Glomerular visceral epithelial cell (primary cell): ENCODE data around the gene CHSY1.
A peak's percentile ranks its signal among the peaks of the same experiment; 100 is the strongest.

Source experiments
- DNase-seq: peaks from one replicate; pipeline ENCODE4 v3.0.0-alpha.2; 2016; ENCODE audit errors: extremely low spot score

Gene CHSY1

GRCh38 chr15:101151288-101151687 is 100.6 kb downstream of the CHSY1 start:
- peak; percentile 26 for DNase-seq

- no peak for DNase-seq
Observed at GRCh38 chr15:101150723-101151040, 101.2 kb downstream of the CHSY1 start.

GRCh38 chr15:101149864-101150722 is 101.8 kb downstream of the CHSY1 start:
- no peak for DNase-seq

DNA sequence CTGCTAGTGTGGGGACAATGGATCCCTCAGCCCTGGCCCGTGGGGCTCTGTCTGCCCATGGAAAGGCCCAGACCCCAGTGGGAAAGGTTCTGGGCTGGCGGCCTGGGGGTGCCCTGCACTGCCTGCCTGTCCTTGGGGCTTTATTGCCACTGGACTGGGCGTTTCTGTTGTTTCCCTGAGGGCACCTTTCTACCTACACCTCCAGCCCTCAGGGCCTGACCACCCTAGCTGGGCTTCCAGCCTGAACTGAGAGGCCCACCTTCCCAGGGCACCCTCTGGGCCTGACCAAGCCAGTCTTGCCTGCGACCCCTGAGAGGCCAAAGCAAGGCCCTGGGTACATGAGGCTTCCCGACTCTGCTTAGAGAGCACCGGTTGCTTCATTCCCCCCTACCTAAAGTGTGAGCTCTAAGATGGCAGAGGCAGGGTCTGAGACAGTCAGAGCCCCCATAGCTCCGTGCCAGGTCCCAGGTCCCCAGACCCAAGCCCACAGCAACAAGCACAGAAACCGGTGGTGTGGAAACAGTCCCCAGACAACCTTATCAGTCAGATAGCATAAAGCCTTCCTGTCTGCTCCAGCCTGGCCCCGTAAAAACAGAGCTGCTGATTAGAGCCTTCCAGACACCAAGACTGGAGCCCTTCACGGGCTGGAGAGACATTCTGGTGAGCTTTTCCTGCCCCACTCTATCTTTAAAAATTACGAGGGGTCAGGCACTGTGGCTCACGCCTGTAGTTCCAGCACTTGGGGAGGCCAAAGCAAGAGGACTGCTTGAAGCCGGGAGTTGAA is 102.8 kb downstream of the CHSY1 start:
- DNase-seq = no peak

GRCh38 chr15:101148166-101148880 is 103.5 kb downstream of the CHSY1 start:
- DNase-seq = no peak

DNA sequence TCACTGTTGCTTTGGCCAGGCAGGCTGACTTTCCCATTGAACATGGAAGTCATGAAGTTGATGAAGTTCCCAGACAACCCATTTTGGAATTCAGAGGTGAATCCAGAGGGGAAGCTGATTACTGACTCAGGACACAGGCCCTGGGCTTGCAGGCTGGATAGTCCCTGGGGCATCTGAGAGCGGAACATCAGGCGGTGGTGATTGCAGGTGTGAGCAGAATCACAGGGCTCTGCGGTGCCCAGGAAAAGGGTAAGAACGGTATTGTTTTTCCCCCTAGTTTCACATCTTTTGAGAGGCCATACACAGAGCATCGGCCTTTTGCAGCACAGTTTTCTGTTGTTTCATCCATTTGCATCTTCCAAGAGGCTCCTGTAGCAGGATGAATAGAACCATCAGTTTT is 104.7 kb downstream of the CHSY1 start:
- DNase-seq = no peak

GRCh38 chr15:101146118-101146702 is 105.6 kb downstream of the CHSY1 start:
- no peak for DNase-seq

- DNase-seq = no peak
Observed at GRCh38 chr15:101145362-101145761, 106.5 kb downstream of the CHSY1 start.

DNA sequence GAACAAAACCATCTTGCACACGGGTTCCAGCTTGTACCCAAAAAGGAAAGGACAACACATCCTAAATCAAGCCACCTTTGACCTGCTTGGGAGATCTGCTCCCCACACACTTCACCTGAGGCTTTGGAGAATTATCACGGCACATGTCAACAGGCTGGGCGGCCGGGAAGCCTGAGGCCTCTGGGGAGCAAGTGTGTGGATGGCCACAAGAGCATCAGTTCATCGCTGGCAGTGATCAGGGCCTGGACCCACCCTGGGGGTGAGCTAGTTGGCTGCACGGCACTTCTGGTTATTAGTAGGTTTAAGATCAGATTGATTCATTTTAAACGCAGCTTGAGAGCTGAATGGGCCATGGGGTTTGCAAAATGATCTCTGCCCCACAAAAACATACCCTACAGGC is 108.5 kb downstream of the CHSY1 start:
- no peak for DNase-seq

DNA sequence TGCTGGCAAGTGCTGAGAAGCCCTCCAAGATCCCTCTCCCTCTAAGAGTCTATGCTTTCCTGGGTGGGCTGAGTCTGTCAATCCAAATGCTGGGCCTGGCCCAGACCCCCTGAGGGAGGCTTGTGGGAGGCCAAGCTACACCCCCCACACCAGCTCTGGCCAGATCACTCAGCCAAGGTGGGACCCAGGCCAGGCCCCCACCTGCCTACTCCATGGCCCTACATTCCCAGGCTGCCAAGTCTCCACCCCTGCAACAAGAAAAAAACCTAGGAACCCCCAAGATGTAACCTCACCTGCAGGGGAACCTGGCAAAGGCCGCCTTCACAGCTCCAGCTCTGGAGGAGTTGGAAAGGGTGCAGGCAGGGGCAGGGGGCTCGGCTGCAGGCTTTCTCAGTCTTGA is 109.1 kb downstream of the CHSY1 start:
- DNase-seq = no peak

DNA sequence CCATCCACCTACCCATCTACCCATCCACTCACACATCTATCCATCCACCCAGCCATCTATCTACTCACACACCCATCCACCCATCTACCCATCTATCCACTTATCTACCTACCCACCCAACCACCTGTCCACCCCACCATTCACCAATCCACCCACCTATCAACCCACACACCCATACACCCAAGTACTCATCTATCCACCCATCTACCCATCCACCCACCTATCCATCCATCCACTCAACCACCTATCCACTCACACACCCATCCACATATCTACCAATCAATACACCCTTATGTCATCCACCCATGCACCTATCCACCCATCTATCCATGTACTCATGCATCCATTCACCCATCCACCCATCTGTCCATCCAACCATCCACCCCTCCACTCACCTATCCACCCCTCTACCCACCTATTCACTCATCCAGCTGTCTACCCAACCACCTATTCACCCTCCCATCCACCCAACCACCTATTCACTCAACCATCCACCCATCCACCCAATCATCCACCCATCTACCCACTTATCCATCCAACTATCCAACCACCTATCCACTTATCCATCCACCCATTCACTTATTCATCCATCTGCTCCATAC is 109.8 kb downstream of the CHSY1 start:
- DNase-seq = no peak

DNA sequence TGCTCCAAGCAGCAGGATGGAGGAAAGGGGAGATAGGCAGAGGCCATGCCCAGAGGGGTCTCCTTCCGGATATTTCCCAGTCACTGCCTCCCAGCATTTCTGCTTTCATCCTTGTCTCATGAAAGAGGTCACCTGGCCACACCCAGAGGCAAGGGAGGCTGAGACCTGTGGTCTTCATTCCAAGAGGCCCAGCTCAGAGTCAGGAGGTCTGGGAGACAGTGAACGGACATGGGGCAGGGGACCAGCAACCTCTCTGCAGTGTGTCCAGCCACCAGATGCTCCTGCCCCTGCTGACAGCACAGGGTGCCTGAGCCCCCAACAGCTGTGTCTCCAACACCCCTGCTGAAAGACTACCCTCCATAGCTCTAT is 111.2 kb downstream of the CHSY1 start:
- no peak for DNase-seq

DNA sequence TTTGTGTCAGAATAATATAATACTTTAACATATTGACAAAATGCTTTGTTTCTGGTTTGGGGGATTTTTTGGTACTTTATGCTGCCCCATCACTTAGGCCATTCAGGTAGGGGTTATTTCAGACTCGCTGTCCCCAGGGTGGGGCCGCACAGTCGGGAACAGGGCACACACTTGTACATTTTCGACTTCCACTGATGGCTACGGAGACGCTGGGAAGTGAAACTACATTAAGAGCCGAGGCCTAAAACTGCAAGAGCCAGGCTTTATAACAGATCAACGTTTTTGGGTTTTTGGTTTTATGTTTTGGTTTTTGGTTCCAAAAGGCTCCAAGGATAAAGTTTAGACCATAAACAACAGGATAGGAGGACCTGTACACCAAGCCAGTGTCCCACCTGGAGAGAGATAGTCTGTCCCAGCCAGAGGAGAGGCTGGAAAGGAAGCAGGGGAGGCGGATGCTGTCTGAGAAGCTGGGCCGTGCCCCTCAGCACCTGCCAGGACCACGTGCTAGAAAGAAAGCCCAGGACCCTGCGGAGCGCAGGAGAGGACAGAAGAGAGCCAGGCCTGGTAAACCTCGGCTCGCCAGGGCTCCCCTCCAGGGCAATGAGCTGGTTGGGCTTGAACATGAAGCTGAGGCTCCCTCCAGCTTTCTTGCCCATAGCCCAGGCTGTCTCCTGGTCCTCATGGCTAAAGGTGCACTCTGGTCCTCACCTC is 111.7 kb downstream of the CHSY1 start:
- no peak for DNase-seq

GRCh38 chr15:101138913-101139880 is 112.7 kb downstream of the CHSY1 start:
- DNase-seq = peak; percentile 62

GRCh38 chr15:101138086-101138660 is 113.7 kb downstream of the CHSY1 start:
- no peak for DNase-seq

DNA sequence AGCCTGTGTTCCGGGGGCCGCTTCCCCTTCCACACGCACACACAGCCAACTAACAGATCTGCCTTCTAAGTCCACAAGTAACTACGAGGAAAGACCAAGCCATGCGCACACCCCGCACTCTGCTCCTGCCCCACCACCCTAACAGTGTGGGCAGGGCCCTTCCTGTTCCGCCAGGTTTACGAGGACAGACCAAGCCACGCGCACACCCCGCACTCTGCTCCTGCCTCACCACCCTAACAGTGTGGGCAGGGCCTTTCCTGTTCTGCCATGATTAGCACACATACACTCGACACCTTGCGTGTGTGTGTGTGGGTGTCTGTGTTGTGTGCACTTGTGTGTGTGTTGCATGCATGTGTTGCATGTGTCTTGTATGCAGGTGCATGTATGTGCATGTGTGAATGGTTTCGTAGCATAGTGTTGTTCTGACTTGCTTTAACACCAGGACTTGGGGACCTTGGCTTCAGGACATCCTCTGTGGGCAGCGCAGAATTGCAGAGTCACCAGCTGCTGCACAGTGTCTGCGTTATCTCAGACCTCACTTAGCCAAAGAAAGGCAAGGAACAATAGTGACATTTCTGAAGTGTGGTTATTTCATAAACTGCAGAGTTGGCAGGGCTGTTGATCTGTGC is 114.4 kb downstream of the CHSY1 start:
- DNase-seq = no peak

DNA sequence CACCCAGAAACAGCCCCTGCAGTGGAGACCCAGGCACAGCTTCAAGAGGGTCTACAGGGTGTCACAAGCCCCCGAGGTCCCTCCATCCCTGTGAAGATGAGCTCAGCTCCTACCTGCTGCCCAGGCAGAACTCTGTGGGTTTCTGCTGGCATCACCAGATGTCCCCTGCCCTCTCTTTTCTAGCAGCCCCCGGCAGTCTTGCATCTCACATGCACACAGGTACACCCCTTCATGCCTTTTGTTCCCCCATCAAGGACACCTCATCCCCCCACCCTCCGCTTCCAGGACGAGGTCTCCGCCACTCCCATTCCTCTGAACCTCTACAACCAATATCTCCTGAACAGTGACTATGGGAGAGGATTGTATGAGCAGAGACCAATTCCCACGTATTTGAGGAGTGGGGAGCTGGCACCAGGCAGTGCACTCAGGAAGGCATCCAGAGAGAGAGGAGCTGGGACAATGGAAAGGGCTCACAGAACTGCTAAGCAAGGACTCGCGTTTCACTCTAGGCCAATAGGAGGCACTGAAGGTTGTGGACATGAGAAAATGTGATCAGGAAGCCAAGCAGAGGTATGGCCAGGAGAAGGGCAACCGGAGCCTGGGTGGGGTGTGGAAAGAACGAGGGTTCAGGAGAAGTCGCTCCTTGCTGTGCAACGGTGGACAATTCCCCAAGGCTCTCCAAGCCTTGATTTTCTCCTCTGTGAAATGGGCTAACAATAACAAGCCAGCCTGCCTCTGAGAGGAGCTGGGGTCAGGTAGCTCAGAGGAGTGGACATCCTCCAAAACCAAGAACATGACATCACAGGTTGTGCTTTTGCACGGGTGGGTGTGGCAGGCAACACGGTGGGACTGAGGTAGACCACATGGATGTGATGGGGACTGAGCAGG is 115.2 kb downstream of the CHSY1 start:
- DNase-seq = no peak

GRCh38 chr15:101135532-101136166 is 116.2 kb downstream of the CHSY1 start:
- DNase-seq = no peak
